Ovary (tissue), 9 donors: Measurements from ENCODE around the gene KRT15. TPM values are rescaled to one million over a fixed set of nuclear protein-coding genes. Genes with fewer than 3 reads are reported as not detected.

Source experiments
- DNase-seq, 5 donors: peaks; one replicate each; pipeline ENCODE4 v3.0.0-alpha.2; 2019 to 2020
- H3K27ac ChIP-seq, 2 donors: fragments of 200-600 bp; one replicate each; pipeline versions ENCODE4 v1.5.1 to v1.8.0; 2019 to 2022
- H3K27me3 ChIP-seq: fragments of 200-600 bp; one replicate; pipeline ENCODE4 v1.8.0; 2022
- H3K36me3 ChIP-seq: fragments of 200-600 bp; sonication (generic); one replicate; pipeline ENCODE4 v1.5.1; 2019
- H3K4me1 ChIP-seq: one replicate; pipeline ENCODE4 v1.8.1; 2013; ENCODE audit warnings: mild to moderate bottlenecking, moderate library complexity; ENCODE audit not compliant: insufficient read depth
- H3K4me3 ChIP-seq: fragments of 200-600 bp; sonication (generic); one replicate; pipeline ENCODE4 v1.5.1; 2017
- H3K9me3 ChIP-seq, 2 donors: fragments of 200-600 bp in 1 of 2; sonication (generic) in 1 of 2; one replicate each; pipeline versions ENCODE4 v1.5.1 to v1.8.1; 2013 to 2019; ENCODE audit warnings: mild to moderate bottlenecking in 1 of 2, moderate library complexity in 1 of 2
- CTCF ChIP-seq, 3 donors: fragments of 450-650 bp in 2 of 3; fragments of 200-600 bp in 1 of 3; IDR thresholded peaks; one replicate each; pipeline versions ENCODE4 v1.5.1 to v1.8.0; 2016 to 2022; ENCODE audit warnings: antibody characterized with exemption in 3 of 3, mild to moderate bottlenecking in 1 of 3
- EP300 ChIP-seq: sonication (generic); formaldehyde crosslinking; IDR thresholded peaks from one replicate; pipeline ENCODE4 v1.6.1; 2017; ENCODE audit warnings: antibody characterized with exemption
- POLR2A ChIP-seq: fragments of 450-650 bp; IDR thresholded peaks from one replicate; pipeline ENCODE4 v1.6.1; 2017; ENCODE audit warnings: antibody characterized with exemption, mild to moderate bottlenecking, moderate library complexity
- WGBS, 3 donors: extraction: QIAGEN DNeasy Blood & Tissue Kit in 1 of 3; methylation state at CpG; one replicate each; pipeline versions ENCODE4 v1.1.5 to v1.1.7; 2013 to 2017; 5-methylcytosine and 5-hydroxymethylcytosine counted together
- intact Hi-C, 4 donors: fragments of 100-400 bp; cut with DNase I; formaldehyde crosslinking; loops; one replicate each; pipeline versions ENCODE4 v1.11.0 to v1.15.1; 2022 to 2023
- polyA plus RNA-seq, 2 donors: library from polyadenylated mRNA; stranded (reverse); fragments of 200-250 nt in 1 of 2; fragments of 350-450 nt in 1 of 2; fragmentation: Illumina TruSeq in 1 of 2; extraction: RNeasy Lipid Tissue Mini Kit (QIAGEN cat#74804) in 1 of 2; gene quantifications; one replicate each; pipeline ENCODE4 v1.2.3, GENCODE V29; 2013 to 2014
- total RNA-seq, 7 donors: library from RNA; depleted of rRNA in 2 of 7; stranded (reverse); fragments of >200 nt in 2 of 7; fragmentation: NEBNext Ultra II Directional in 3 of 7; extraction: Animal tissue kit (Norgen Biotek cat#: 25700) in 3 of 7; gene quantifications; one replicate each; pipeline versions ENCODE4 v1.1.0 to v1.2.4, GENCODE V29; 2016 to 2023
- donor health status: DM: no; HTN: no; CAD: no; lungs with moderate emphysema.
- donor health status: DM: no; HTN: no; CAD: no.
- donor health status: Bipolar disorder and iron deficiency.
- donor health status: DM: yes; HTN: yes; CAD: no.
- donor health status: DM: no; HTN: no; CAD: no.
- donor health status: DM: yes; HTN: yes; CAD: no.

Gene KRT15
- total and polyA plus RNA-seq, 9 donors, result 0.11 to 9.4 (median 0.37) TPM; not detected in 1

GRCh38 chr17:41520821-41521521 is 2.3 kb upstream of the KRT15 start:
- peaks cover 7% of the 10 kb centered on the region for H3K4me1 ChIP-seq
- no peaks in the 10 kb centered on the region for H3K36me3 ChIP-seq
- intact Hi-C loops, result loop anchor here in 2 of 4 donors (10.0 kb wide), 1 partner anchor 106 kb away; no protein-coding TSS in a partner anchor
- H3K27me3 ChIP-seq, result no peaks in the 10 kb centered on the region
- TF ChIP-seq EP300, result no peak
- no peak for TF ChIP-seq POLR2A
- TF ChIP-seq CTCF (IDR thresholded peaks at IDR 0.05), result no peak
- no peak overlapping the region for H3K4me3 ChIP-seq
- no peaks in the 10 kb centered on the region for H3K9me3 ChIP-seq
- DNase-seq, result peak in 1 of 5 donors; percentile 50
- 33 to 48% (median 35%) methylated on average over 10 of the region's 10 CpGs for WGBS, 3 donors
- H3K27ac ChIP-seq, result no peak overlapping the region

GRCh38 chr17:41519501-41520224 is 973 bp upstream of the KRT15 start:
- Histone ChIP-seq H3K36me3 (no peaks in the 10 kb centered on the region), H3K27me3 (no peaks in the 10 kb centered on the region), H3K4me1 (peaks cover 7% of the 10 kb centered on the region), H3K9me3 (no peaks in the 10 kb centered on the region), H3K27ac (no peak overlapping the region), H3K4me3 (no peak overlapping the region)
- intact Hi-C loops, result loop anchor here in 2 of 4 donors (10.0 kb wide), 1 partner anchor 105 kb away; no protein-coding TSS in a partner anchor
- TF ChIP-seq CTCF (IDR thresholded peaks at IDR 0.05) (no peak), EP300 (no peak), POLR2A (no peak)
- no peak for DNase-seq
- WGBS, 3 donors, result 45 to 57% (median 55%) methylated on average over 10 to 11 of the region's 11 CpGs

- no peaks in the 10 kb centered on the region for H3K36me3 ChIP-seq
- intact Hi-C loops, result no loop called here
- H3K27ac ChIP-seq, result no peak overlapping the region
- H3K4me1 ChIP-seq, result peaks cover 2% of the 10 kb centered on the region
- no peaks in the 10 kb centered on the region for H3K27me3 ChIP-seq
- no peak overlapping the region for H3K4me3 ChIP-seq
- no peak for DNase-seq
- no peak for TF ChIP-seq POLR2A
- no peak for TF ChIP-seq CTCF (IDR thresholded peaks at IDR 0.05)
- no peak for TF ChIP-seq EP300
- H3K9me3 ChIP-seq, result no peaks in the 10 kb centered on the region
- WGBS, 3 donors, result 88 to 98% (median 97%) methylated on average over 3 of the region's 3 CpGs
Observed at GRCh38 chr17:41518031-41518430, 659 bp downstream of the KRT15 start.

GRCh38 chr17:41516830-41517283 is 1.8 kb downstream of the KRT15 start:
- DNase-seq, result no peak
- H3K27me3 ChIP-seq, result no peaks in the 10 kb centered on the region
- TF ChIP-seq CTCF (IDR thresholded peaks at IDR 0.05), result no peak
- no peak for TF ChIP-seq EP300
- TF ChIP-seq POLR2A, result no peak
- no peak overlapping the region for H3K27ac ChIP-seq
- H3K4me3 ChIP-seq, result no peak overlapping the region
- 84 to 88% (median 86%) methylated on average over 14 of the region's 14 CpGs for WGBS, 3 donors
- H3K36me3 ChIP-seq, result no peaks in the 10 kb centered on the region
- peaks cover 2% of the 10 kb centered on the region for H3K4me1 ChIP-seq
- intact Hi-C loops, result no loop called here
- no peaks in the 10 kb centered on the region for H3K9me3 ChIP-seq
